ENCODE measurements around the gene OR2V1.

The OR2V1 gene

GRCh38 chr5:181170237-181170825 lies 39.4 kb upstream of the OR2V1 start:
- TF ChIP-seq CTCF (conservative IDR thresholded peaks at IDR 0.05; ENCODE audit: low read length), result no peak
- no peak for DNase-seq (ENCODE audit: low read depth)
- no peak overlapping the region; the same call in 1 of the 2 replicates for H3K4me3 ChIP-seq (ENCODE audit: low read length)

GRCh38 chr5:181169459-181170236 lies 38.7 kb upstream of the OR2V1 start:
- DNase-seq (ENCODE audit: low read depth), result peak; percentile 68
- peak overlapping the region; percentile 12; the same call in 1 of the 2 replicates for H3K4me3 ChIP-seq (ENCODE audit: low read length)

- no peak for DNase-seq (ENCODE audit: low read depth)
- no peak for TF ChIP-seq CTCF (conservative IDR thresholded peaks at IDR 0.05; ENCODE audit: low read length)
- H3K4me3 ChIP-seq (ENCODE audit: low read length), result no peak overlapping the region
Observed at GRCh38 chr5:181168595-181169118, 37.7 kb upstream of the OR2V1 start.

DNA sequence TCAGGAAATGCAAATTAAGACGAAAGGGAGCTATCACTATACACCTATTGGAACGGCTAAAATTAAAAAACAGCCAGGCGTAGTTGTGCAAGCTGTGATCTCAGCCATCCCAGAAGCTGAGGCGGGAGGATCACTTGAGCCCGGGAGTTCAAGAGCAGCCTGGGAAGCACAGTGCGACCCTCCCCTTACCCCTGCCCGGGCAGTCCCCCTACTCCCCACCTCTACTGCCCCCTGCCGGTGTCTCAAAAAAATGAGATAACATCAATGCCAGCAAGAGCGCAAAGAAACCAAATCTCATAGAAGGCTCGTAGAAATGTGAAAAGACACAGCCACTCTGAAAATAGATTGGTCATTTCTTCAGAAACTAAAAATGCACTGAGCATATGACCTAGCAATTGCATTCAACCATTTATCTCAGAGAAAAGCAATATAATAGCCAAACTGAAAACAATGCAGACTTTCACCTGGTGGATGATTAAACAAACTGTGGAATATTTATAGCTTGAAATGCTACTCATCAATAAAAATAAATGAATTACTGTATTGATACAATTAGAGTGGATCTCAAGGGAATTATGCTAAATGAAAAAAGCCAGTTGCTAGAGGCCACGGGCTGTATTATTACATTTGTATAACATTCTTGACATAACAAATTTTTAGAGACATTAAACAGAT lies 37.0 kb upstream of the OR2V1 start:
- no peak for DNase-seq (ENCODE audit: low read depth)
- TF ChIP-seq CTCF (conservative IDR thresholded peaks at IDR 0.05; ENCODE audit: low read length), result peak; percentile 31
- no peak overlapping the region for H3K4me3 ChIP-seq (ENCODE audit: low read length)

DNA sequence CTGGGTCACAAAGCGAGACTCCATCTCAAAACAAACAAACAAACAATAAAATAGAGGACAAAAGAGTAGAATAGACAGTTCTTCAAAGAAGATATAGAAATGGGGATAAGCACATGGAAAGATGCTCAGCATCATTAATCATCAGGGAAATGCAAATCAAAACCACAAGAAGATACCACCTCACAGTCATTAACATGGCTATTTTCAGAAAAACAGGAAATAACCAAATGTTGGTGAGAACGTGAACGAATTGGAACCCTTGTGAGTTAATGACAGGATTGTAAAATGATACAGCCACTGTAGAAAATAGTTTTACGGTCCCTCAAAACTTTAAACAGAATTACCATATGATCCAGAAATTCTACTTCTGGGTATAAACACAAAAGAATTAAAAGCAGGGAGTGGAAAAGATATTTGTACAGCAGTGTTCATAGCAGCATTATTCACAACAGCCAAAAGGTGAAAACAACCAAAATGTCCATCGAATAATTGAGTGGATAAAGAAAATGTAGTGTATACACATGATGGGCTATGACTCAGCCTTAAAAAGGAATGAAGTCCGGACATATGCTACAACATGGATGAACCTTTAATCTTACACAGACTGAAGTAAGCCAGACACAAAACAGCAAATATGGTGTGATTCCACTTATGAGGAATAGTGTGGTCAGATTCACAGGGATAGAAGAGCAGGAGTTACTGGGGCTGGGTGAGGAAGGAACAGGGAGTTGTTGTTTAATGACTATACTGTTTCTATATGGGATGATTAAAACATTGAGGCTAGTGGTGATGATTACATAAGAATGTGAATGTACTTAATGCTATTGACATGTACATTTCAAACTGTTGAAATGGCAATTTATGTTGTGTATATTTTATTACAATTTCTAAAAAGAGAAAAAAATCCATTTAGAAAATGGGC lies 36.1 kb upstream of the OR2V1 start:
- H3K4me3 ChIP-seq (ENCODE audit: low read length), result no peak overlapping the region

DNA sequence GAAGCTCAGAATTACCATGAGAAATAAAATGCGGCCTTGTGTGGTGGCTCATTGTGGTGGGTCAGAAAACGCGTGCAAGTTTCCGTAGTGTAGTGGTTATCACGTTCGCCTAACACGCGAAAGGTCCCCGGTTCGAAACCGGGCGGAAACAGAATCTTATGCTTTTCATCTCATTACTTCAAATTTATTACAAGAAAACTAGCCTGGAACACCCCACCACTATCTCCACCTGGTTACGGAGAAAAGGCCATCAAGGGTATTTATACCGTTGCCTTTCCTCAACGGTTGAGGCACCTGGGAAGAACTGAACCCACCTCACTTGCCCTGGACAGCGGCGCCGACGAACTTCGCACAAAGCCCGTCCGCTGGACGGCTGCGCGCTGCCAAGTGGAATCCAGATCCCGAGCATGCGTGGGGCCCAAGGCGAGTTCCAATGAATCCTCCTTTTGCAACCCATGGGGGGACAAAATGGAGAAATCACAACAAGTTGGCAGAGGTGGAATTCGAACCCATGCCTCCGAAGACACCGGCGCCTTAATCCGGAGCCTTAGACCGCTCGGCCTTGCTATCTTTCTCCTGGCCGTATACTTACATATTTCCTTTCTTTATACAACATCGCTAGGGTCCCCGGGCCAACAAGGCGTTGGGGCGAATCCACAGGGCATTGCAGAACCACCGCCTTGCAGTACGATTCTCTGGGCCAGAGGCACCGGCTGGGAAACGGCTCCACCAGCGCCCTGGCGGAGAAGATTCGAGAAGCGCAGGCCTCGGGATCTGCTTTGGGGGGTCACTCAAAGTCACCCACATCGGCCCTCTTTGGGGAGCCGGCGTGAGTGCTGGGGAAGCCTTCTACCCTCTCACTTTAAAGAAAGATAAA lies 33.3 kb upstream of the OR2V1 start:
- no peak for TF ChIP-seq CTCF (conservative IDR thresholded peaks at IDR 0.05; ENCODE audit: low read length)
- peak; percentile 21 for DNase-seq (ENCODE audit: low read depth)
- H3K4me3 ChIP-seq (ENCODE audit: low read length), result no peak overlapping the region

More for the DNA sequence above, 36.1 kb upstream of the OR2V1 start:
- no peak for TF ChIP-seq CTCF (conservative IDR thresholded peaks at IDR 0.05; ENCODE audit: low read length)
- DNase-seq (ENCODE audit: low read depth), result no peak
